Glutamatergic neuron (in vitro differentiated cells): ENCODE results near the gene COPB1. TPM values are rescaled to one million over a fixed set of nuclear protein-coding genes. Genes with fewer than 3 reads are reported as not detected.

ENCODE experiments used
- DNase-seq: peaks from one replicate; pipeline ENCODE4 v3.0.0; 2022
- H3K27ac Mint-ChIP-seq: one replicate; pipeline ENCODE4 v1.8.0; 2020; ENCODE audit warnings: mild to moderate bottlenecking, mixed read lengths, inconsistent platforms; ENCODE audit not compliant: unreplicated experiment
- H3K27me3 Mint-ChIP-seq: one replicate; pipeline ENCODE4 v1.8.0; 2020; ENCODE audit warnings: mild to moderate bottlenecking, moderate library complexity, mixed read lengths, inconsistent platforms; ENCODE audit not compliant: unreplicated experiment
- H3K36me3 Mint-ChIP-seq: one replicate; pipeline ENCODE4 v1.8.0; 2020; ENCODE audit warnings: mild to moderate bottlenecking, mixed read lengths, inconsistent platforms; ENCODE audit not compliant: unreplicated experiment
- H3K4me1 Mint-ChIP-seq: one replicate; pipeline ENCODE4 v1.8.0; 2020; ENCODE audit warnings: mild to moderate bottlenecking, low read depth, mixed read lengths, inconsistent platforms; ENCODE audit not compliant: unreplicated experiment
- H3K4me3 Mint-ChIP-seq: one replicate; pipeline ENCODE4 v1.8.0; 2020; ENCODE audit warnings: mild to moderate bottlenecking, mixed read lengths, inconsistent platforms; ENCODE audit not compliant: unreplicated experiment
- H3K9me3 Mint-ChIP-seq: one replicate; pipeline ENCODE4 v1.8.0; 2020; ENCODE audit warnings: mild to moderate bottlenecking, moderate library complexity, mixed read lengths, inconsistent platforms; ENCODE audit not compliant: unreplicated experiment
- CTCF ChIP-seq: fragments of 200-600 bp; sonication (generic); IDR thresholded peaks from one replicate; pipeline ENCODE4 v1.5.0; 2021; ENCODE audit not compliant: partially characterized antibody, unreplicated experiment
- total RNA-seq: library from RNA; stranded (reverse); fragmentation: NEBNext Ultra II Directional; extraction: Animal tissue kit (Norgen Biotek cat#: 25700); gene quantifications from one replicate; pipeline ENCODE4 v1.2.1, GENCODE V29; 2021; ENCODE audit not compliant: unreplicated experiment

The COPB1 gene
- total RNA-seq, 1 donor from 2014 or later: 99.4 TPM

DNA sequence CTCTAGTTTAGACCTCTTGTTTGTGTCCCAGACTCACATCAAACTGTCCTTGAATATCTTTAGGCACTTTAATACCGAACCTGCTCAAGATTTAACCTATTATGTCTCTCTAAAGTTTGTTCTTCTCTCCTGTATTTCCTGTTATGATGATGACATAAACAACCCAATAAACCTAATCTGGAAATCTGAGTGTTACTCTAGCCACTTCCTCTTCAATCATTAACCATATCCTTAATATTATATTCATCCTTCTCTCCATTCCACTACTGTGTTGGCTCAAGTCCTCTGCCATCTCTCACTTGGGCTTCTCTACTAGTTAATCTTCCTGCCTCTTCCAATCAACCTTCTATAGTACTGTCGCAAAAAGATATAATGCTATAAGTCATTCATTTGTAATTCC is 36.0 kb downstream of the COPB1 start:
- Mint-ChIP-seq H3K27me3 (no peaks in the 10 kb centered on the region), H3K36me3 (no peaks in the 10 kb centered on the region), H3K27ac (no peak overlapping the region), H3K9me3 (no peaks in the 10 kb centered on the region), H3K4me3 (no peak overlapping the region), H3K4me1 (no peaks in the 10 kb centered on the region)
- DNase-seq: no peak
- no peak for TF ChIP-seq CTCF

GRCh38 chr11:14460147-14460546 is 39.5 kb downstream of the COPB1 start:
- H3K27ac Mint-ChIP-seq: no peak overlapping the region
- H3K27me3 Mint-ChIP-seq: no peaks in the 10 kb centered on the region
- no peaks in the 10 kb centered on the region for H3K4me1 Mint-ChIP-seq
- H3K36me3 Mint-ChIP-seq: no peaks in the 10 kb centered on the region
- no peaks in the 10 kb centered on the region for H3K9me3 Mint-ChIP-seq
- H3K4me3 Mint-ChIP-seq: no peak overlapping the region
- TF ChIP-seq CTCF: no peak
- no peak for DNase-seq

- TF ChIP-seq CTCF: no peak
- Mint-ChIP-seq H3K4me1 (no peaks in the 10 kb centered on the region), H3K27ac (no peak overlapping the region), H3K9me3 (no peaks in the 10 kb centered on the region), H3K36me3 (no peaks in the 10 kb centered on the region), H3K4me3 (no peak overlapping the region), H3K27me3 (no peaks in the 10 kb centered on the region)
- DNase-seq: no peak
Measured at GRCh38 chr11:14458377-14458776, 41.2 kb downstream of the COPB1 start.

DNA sequence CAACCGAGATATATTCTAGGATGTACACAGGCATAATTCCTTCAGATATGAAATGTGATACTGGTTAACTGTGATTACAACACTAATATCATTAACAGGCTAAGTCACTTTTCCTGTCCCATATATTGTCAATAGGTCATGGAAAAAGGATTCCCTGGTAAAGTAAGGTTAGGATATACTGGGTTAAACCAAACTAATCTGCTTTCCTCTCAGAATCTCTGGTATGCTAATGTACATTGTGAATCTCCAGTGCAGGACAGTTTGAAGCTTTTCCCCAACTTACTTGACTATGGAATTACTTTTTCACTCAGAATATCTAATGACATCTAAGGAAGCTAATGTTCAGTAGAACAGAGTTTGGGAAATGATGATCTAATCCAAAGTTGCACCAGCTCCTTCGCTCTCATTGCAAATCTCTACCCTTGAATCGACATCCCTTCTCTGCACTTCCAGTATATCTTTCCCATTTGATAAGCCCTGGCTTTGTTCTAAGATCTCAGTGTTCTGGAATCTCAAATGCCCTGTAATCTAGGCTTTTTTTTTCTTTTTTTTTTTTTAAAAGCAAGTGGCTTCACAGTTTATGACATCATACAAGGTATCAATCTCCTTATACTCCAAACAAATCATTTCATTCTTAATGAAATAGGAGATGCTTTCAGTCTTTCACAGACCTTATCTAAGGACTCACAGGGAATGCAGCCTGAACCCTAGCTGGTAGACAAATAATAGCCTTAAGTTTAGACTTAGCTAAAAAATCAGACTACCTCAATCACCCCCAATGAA is 43.8 kb downstream of the COPB1 start:
- DNase-seq: no peak
- Mint-ChIP-seq H3K27me3 (peaks cover 1% of the 10 kb centered on the region), H3K4me3 (no peak overlapping the region), H3K4me1 (no peaks in the 10 kb centered on the region), H3K9me3 (no peaks in the 10 kb centered on the region), H3K36me3 (peaks cover 3% of the 10 kb centered on the region), H3K27ac (no peak overlapping the region)
- TF ChIP-seq CTCF: no peak

- Mint-ChIP-seq H3K27me3 (peaks cover 2% of the 10 kb centered on the region), H3K36me3 (peaks cover 4% of the 10 kb centered on the region), H3K9me3 (no peaks in the 10 kb centered on the region), H3K4me1 (no peaks in the 10 kb centered on the region), H3K27ac (no peak overlapping the region), H3K4me3 (no peak overlapping the region)
- no peak for TF ChIP-seq CTCF
- no peak for DNase-seq
Measured at GRCh38 chr11:14454861-14455632, 44.6 kb downstream of the COPB1 start.
